ENCODE results near the gene JMY.

- TF ChIP-seq POLR2A (IDR thresholded peaks at IDR 0.05) (no peak), CTCF (IDR thresholded peaks at IDR 0.05) (no peak)
These were observed 6.4 kb upstream of the JMY start for GRCh38 chr5:79229357-79230174.

Data from ovary (tissue), 3 donors.